H1 (cell line): ENCODE measurements around the gene MAP3K3. TPM values are rescaled to one million over a fixed set of nuclear protein-coding genes. Genes with fewer than 3 reads are reported as not detected.

Experiments
- BRCA1 ChIP-seq: IDR thresholded peaks from 2 replicates; pipeline ENCODE4 v1.6.1; 2012; ENCODE audit warnings: low read depth, low read length, improper control_type of control experiment
- EZH2 ChIP-seq: fragments of 200-600 bp; sonication (generic); IDR thresholded peaks from 2 replicates; pipeline ENCODE4 v1.7.1; 2012; ENCODE audit warnings: low read depth, mild to moderate bottlenecking, moderate library complexity, low read length, inconsistent platforms; ENCODE audit not compliant: severe bottlenecking
- HDAC2 ChIP-seq, 2 experiments: fragments of 300-600 bp in 1 of 2; sonication (generic) in 1 of 2; IDR thresholded peaks; 2 replicates each; pipeline ENCODE4 v1.6.1; 2011 to 2012; ENCODE audit warnings: low read depth in 2 of 2, low read length in 2 of 2, mild to moderate bottlenecking in 2 of 2, moderate library complexity in 2 of 2, borderline replicate concordance in 1 of 2, inconsistent platforms in 1 of 2
- JUND ChIP-seq: IDR thresholded peaks from 2 replicates; pipeline ENCODE4 v1.6.1; 2011; ENCODE audit warnings: mild to moderate bottlenecking, improper control_type of control experiment, low read length
- POU5F1 ChIP-seq: IDR thresholded peaks from 2 replicates; pipeline ENCODE4 v1.6.1; 2011; ENCODE audit warnings: low read depth, mild to moderate bottlenecking, low read length, moderate library complexity
- RNF2 ChIP-seq: fragments of 200-900, 300-1000 bp; sonication (generic); IDR thresholded peaks from 2 replicates; pipeline ENCODE4 v1.7.1; 2016; ENCODE audit warnings: borderline replicate concordance, low read depth, mild to moderate bottlenecking, antibody characterized with exemption, low read length; ENCODE audit not compliant: poor library complexity, severe bottlenecking; ENCODE audit errors: missing control alignments
- SIRT6 ChIP-seq: IDR thresholded peaks from one replicate; pipeline ENCODE4 v1.7.1; 2012; ENCODE audit warnings: low read length, inconsistent platforms
- TAF7 ChIP-seq: optimal IDR thresholded peaks from 2 replicates; pipeline ENCODE3; 2011; ENCODE audit warnings: low read depth, mild to moderate bottlenecking, inconsistent platforms, low read length, moderate library complexity, borderline replicate concordance
- YY1 ChIP-seq: IDR thresholded peaks from 2 replicates; pipeline ENCODE4 v1.6.1; 2011; ENCODE audit warnings: low read depth, mild to moderate bottlenecking, low read length
- polyA plus RNA-seq, 7 experiments: library from polyadenylated mRNA; depleted of rRNA in 3 of 7; stranded (reverse) in 5 of 7; unstranded in 2 of 7; fragments of >200 nt in 5 of 7; fragments of 200-250 nt in 2 of 7; gene quantifications; 1 replicate in 5 of 7; 2 replicates in 1 of 7; 4 replicates in 1 of 7; pipeline versions ENCODE4 v1.2.1 to v1.2.3, GENCODE V29; 2011 to 2013; ENCODE audit warnings: missing spikeins in 2 of 7, mixed read lengths in 2 of 7
- total RNA-seq: library from RNA; stranded (reverse); fragmentation: NEBNext Ultra II Directional; extraction: Animal tissue kit (Norgen Biotek cat#: 25700); gene quantifications from 2 replicates; pipeline ENCODE4 v1.2.1, GENCODE V29; 2021
- TF ChIP-seq, protein P1 (sequence below): IDR thresholded peaks from 2 replicates; pipeline ENCODE4 v1.6.1; 2012; ENCODE audit warnings: inconsistent platforms

The MAP3K3 gene
- total and polyA plus RNA-seq, 2 of the 8 experiments (the other 6 are each of a cell fraction or from before 2014, with no cell fraction given) = 10.3 to 21.0 TPM

DNA sequence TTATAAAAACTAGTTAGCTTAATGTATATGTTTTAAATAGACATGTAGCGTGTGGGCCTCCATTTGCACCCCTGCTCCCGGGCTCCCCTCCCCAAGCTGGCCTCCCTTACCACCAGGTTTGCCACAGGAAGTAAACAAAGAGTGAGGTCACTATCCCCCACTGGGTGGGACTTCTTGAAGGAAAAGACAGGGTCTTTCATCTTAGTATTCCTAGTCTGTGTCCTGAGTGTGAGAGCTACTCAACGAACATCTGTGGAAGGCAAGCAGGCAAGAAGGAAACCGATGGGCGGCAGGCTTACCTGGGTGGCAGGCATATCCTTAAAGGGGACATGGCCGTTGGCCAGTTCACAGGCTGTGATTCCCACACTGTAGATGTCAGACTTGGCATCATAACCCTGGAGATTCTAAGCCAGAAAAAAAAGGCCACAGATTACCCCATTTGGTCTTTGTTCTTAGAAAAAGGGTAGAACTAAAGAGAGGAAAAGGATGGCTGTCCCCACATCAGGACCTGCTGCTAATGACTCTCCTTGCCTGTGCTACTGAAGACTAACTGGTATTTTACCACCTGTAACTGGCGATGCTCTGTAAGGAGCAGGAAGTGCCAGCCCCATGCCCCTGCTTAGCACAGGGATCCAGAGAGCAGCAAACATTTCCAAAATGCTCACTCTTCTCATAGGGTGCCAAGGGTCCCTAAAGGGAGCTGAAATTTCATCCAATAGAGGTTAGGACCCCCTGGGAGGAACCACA lies 84.3 kb downstream of the MAP3K3 start (continued):
- no peak for TF ChIP-seq HDAC2 (IDR thresholded peaks at IDR 0.05; ENCODE audit: borderline replicate concordance in 1 of 2, low read depth in 2 of 2, low read length in 2 of 2)
- no peak for TF ChIP-seq POU5F1
- TF ChIP-seq, protein P1, sequence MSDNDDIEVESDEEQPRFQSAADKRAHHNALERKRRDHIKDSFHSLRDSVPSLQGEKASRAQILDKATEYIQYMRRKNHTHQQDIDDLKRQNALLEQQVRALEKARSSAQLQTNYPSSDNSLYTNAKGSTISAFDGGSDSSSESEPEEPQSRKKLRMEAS = no peak
- no peak for TF ChIP-seq TAF7
- no peak for TF ChIP-seq BRCA1
- TF ChIP-seq SIRT6 = no peak
- TF ChIP-seq YY1 = no peak
- no peak for TF ChIP-seq EZH2
- TF ChIP-seq JUND = no peak
- no peak for TF ChIP-seq RNF2
